A673 (cell line): Measurements from ENCODE around the gene MAB21L4. TPM values are rescaled to one million over a fixed set of nuclear protein-coding genes. Genes with fewer than 3 reads are reported as not detected.

Source experiments
- BruUV-seq: library from RNA; stranded (reverse); fragments of 400-500 nt; replicated peaks from 2 replicates; lab custom pipeline; 2021; lab: Mats Ljungman, UMichigan
- CTCF ChIA-PET: fragments of 300-600 bp; sonication (Branson Sonifier 250); formaldehyde crosslinking; loops from one replicate; lab custom pipeline; 2022; ENCODE audit warnings: antibody characterized with exemption; lab: Charles Lee
- POLR2A ChIA-PET: fragments of 300-600 bp; sonication (Branson Sonifier 250); formaldehyde crosslinking; loops from one replicate; lab custom pipeline; 2022; ENCODE audit warnings: antibody characterized with exemption; ENCODE audit not compliant: low non-redundant PET; lab: Charles Lee
- DNase-seq: peaks from one replicate; pipeline ENCODE4 v3.0.0-alpha.2; 2015; ENCODE audit warnings: low spot score
- H3K27ac ChIP-seq: fragments of 200-600 bp; sonication (generic); 2 replicates; pipeline ENCODE4 v1.5.1; 2016; ENCODE audit warnings: mixed run types, low read depth, mild to moderate bottlenecking, mixed read lengths, antibody characterized with exemption, low read length; ENCODE audit not compliant: poor library complexity, severe bottlenecking
- H3K27me3 ChIP-seq: fragments of 200-600 bp; sonication (generic); replicated peaks from 2 replicates; pipeline ENCODE4 v1.6.1; 2017; ENCODE audit warnings: mixed run types, low read depth, mild to moderate bottlenecking, mixed read lengths, antibody characterized with exemption, low read length; ENCODE audit not compliant: insufficient read depth, poor library complexity
- H3K36me3 ChIP-seq: fragments of 200-600 bp; sonication (generic); 2 replicates; pipeline ENCODE4 v1.6.1; 2016; ENCODE audit warnings: mixed run types, mild to moderate bottlenecking, mixed read lengths, antibody characterized with exemption, low read length; ENCODE audit not compliant: insufficient read depth, poor library complexity, severe bottlenecking
- H3K4me1 ChIP-seq: fragments of 200-600 bp; sonication (generic); 2 replicates; pipeline ENCODE4 v1.6.1; 2017; ENCODE audit warnings: mixed run types, mild to moderate bottlenecking, mixed read lengths, antibody characterized with exemption, low read length; ENCODE audit not compliant: insufficient read depth, poor library complexity, severe bottlenecking
- H3K4me3 ChIP-seq: fragments of 200-600 bp; sonication (generic); 2 replicates; pipeline ENCODE4 v1.5.1; 2016; ENCODE audit warnings: low read depth, mixed run types, mild to moderate bottlenecking, mixed read lengths, low read length; ENCODE audit not compliant: poor library complexity, severe bottlenecking
- H3K9me3 ChIP-seq: fragments of 200-600 bp; sonication (generic); 2 replicates; pipeline ENCODE4 v1.6.1; 2016; ENCODE audit warnings: mixed run types, low read depth, mild to moderate bottlenecking, mixed read lengths, antibody characterized with exemption, low read length; ENCODE audit not compliant: poor library complexity, severe bottlenecking
- EZH2 ChIP-seq: fragments of 200-600 bp; sonication (generic); IDR thresholded peaks from 2 replicates; pipeline ENCODE4 v1.6.1; 2017; ENCODE audit warnings: borderline replicate concordance, low read depth, mild to moderate bottlenecking, mixed read lengths, antibody characterized with exemption, low read length; ENCODE audit not compliant: poor library complexity, severe bottlenecking
- intact Hi-C: fragments of 100-400 bp; cut with micrococcal nuclease; formaldehyde crosslinking; loops from one replicate; pipeline ENCODE4 v1.10.0; 2022; ENCODE audit not compliant: unreplicated experiment
- total RNA-seq: library from RNA; stranded (reverse); gene quantifications from 2 replicates; pipeline ENCODE4 v1.2.3, GENCODE V29; 2021
- TF ChIP-seq, protein P1 (sequence below): fragments of 300-800, 200-600 bp; sonication (generic); conservative IDR thresholded peaks from 2 replicates; pipeline ENCODE4 v1.5.1; 2017; ENCODE audit warnings: low read depth, mild to moderate bottlenecking, antibody characterized with exemption, low read length, moderate library complexity, mixed read lengths

Gene MAB21L4
- total RNA-seq, 1 experiment from 2014 or later = not detected

DNA sequence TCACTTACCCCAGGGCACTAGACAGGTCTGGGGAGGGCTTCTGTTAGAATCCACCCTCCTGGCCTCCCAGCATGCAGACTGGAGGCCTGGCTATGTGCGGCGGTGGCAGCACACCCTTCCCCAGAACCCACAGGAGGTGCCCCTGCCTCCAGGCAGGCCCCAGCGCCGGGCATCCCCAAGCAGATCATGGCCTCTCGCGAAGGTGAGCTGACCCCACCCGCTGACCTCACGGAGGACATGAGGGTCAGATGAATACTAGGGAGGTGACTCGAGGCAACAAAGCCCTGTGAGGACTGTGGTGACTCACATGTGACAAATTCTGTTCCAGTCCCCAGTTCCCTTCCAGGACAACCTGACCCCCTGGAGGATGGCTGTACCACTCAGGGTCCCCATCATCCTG, 1.9 kb downstream of the MAB21L4 start:
- no TSS peak for BruUV-seq
- Histone ChIP-seq H3K4me1 (no peaks in the 10 kb centered on the region), H3K9me3 (no peaks in the 10 kb centered on the region), H3K27me3 (no peaks in the 10 kb centered on the region), H3K36me3 (no peaks in the 10 kb centered on the region), H3K4me3 (no peak overlapping the region), H3K27ac (no peak overlapping the region)
- TF ChIP-seq, protein P1, sequence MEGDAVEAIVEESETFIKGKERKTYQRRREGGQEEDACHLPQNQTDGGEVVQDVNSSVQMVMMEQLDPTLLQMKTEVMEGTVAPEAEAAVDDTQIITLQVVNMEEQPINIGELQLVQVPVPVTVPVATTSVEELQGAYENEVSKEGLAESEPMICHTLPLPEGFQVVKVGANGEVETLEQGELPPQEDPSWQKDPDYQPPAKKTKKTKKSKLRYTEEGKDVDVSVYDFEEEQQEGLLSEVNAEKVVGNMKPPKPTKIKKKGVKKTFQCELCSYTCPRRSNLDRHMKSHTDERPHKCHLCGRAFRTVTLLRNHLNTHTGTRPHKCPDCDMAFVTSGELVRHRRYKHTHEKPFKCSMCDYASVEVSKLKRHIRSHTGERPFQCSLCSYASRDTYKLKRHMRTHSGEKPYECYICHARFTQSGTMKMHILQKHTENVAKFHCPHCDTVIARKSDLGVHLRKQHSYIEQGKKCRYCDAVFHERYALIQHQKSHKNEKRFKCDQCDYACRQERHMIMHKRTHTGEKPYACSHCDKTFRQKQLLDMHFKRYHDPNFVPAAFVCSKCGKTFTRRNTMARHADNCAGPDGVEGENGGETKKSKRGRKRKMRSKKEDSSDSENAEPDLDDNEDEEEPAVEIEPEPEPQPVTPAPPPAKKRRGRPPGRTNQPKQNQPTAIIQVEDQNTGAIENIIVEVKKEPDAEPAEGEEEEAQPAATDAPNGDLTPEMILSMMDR = no peak
- TF ChIP-seq EZH2 = no peak
- ChIA-PET POLR2A (no interaction called here), CTCF (no interaction called here)
- intact Hi-C loops = no loop called here
- no peak for DNase-seq

DNA sequence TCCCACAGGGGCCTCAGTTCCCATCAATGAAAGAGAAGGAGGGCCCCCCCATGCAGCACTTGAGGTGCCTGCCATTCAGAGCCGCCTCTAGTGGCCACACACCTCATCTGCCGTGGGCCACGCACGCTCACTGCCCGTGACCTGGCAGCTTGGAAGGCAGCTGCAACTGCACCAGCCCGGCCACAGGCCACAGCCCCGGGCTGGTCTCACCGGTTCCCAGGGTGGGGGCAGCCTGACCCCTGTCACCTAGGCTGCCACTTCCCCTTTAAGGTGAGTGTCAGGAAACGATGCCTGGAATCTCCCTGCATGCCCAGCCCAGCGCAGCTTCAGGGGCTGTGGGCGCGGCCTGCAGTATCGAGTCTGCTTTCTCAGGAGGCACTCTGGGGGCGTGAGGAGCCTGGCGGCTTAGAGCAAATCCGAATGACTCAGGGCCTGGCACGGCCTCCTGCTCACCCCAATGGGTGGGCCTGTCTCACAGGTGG, 2.6 kb downstream of the MAB21L4 start:
- intact Hi-C loops = no loop called here
- BruUV-seq = no TSS peak
- H3K27ac ChIP-seq = no peak overlapping the region
- TF ChIP-seq, protein P1 = no peak
- TF ChIP-seq EZH2 = no peak
- H3K27me3 ChIP-seq = no peaks in the 10 kb centered on the region
- peak; percentile 25 for DNase-seq
- H3K4me3 ChIP-seq = no peak overlapping the region
- ChIA-PET CTCF (no interaction called here), POLR2A (no interaction called here)
- no peaks in the 10 kb centered on the region for H3K36me3 ChIP-seq
- no peaks in the 10 kb centered on the region for H3K9me3 ChIP-seq
- H3K4me1 ChIP-seq = no peaks in the 10 kb centered on the region

DNA sequence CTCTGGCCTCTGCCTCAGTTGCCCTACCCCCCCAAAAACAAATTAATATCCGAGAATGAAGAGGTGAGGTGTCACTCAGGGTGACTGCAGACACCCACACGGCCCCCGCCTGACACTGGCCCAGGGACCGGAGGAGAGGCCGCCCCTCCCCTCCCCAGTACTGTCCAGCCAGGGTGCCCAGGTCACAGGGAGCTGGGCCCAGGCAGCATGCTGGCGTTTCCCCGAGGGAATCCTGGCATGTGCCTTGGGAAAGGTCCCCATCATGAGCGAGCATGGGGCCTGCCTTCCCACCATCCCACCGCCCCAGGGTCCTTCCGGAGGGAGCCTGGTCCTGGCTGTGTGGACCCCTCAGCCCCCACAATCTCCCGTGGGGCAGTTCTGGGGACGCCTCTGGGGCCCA, 3.0 kb downstream of the MAB21L4 start:
- no peaks in the 10 kb centered on the region for H3K9me3 ChIP-seq
- H3K36me3 ChIP-seq = no peaks in the 10 kb centered on the region
- H3K4me1 ChIP-seq = no peaks in the 10 kb centered on the region
- no peak overlapping the region for H3K4me3 ChIP-seq
- H3K27me3 ChIP-seq = no peaks in the 10 kb centered on the region
- no peak overlapping the region for H3K27ac ChIP-seq
- no peak for TF ChIP-seq EZH2
- TF ChIP-seq, protein P1 = no peak
- DNase-seq = no peak
- BruUV-seq = no TSS peak
- POLR2A ChIA-PET = no interaction called here
- CTCF ChIA-PET = no interaction called here
- intact Hi-C loops = no loop called here
